Umbilical cord (tissue), 2 donors: Measurements from ENCODE around the gene RPS6KA2. TPM values are rescaled to one million over a fixed set of nuclear protein-coding genes. Genes with fewer than 3 reads are reported as not detected.
A peak's percentile ranks its signal among the peaks of the same experiment; 100 is the strongest.
"Not testable (repeated sequence)": the region's sequence is repeated elsewhere in the genome, so short reads cannot be mapped to it uniquely, and the experiment has no call there.

Experiments
- DNase-seq: peaks from one replicate; pipeline ENCODE4 v3.0.0-alpha.2; 2015; ENCODE audit warnings: low spot score
- total RNA-seq: library from RNA; depleted of rRNA; stranded (reverse); fragments of >200 nt; gene quantifications from one replicate; pipeline ENCODE4 v1.2.3, GENCODE V29; 2014; ENCODE audit warnings: low replicate concordance; ENCODE audit not compliant: insufficient read depth

RPS6KA2 gene
- total RNA-seq, 1 donor from 2014 or later = 10.1 TPM

- no peak for DNase-seq
These were observed 8.2 kb upstream of the RPS6KA2 start for GRCh38 chr6:166635013-166635970.

- DNase-seq = not testable (repeated sequence)
These were observed 7.5 kb upstream of the RPS6KA2 start for GRCh38 chr6:166634581-166634980.

DNA sequence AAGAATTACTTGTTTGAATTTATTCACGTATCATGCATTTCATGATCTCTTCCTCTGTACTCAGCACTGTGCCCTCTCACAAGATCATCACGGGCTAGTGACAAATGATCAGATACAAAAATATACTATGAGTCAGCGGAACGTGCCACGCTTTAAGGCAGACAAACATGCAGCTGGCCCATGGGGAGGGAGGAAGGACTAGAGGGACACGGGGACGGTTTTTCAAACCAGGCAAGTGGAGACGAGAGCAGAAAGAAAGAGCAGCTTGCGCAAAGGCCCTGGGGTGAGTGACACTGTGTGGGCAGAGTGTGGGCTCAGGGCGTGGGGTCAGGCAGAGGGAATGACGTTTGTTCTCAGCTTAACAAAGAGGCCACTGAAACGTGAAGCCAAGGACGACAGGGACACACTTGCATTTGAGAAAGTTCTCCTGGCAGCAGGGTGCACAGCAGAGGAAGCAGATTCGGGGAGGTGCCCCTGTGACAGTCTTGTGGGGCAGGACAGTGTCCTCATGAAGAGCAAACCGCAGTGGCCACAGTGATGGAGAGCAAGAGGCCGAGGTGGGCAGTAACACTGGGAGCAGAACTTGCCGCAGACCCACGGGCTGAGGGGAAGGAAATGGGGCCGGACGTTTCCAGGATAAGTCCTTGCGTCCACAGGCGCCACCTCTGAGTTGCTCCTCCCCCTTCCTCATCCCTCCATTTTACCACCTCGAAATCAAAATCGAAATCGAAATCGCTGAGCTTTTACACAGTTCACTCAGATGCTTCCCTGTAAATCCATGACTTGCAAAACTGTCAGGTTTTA, 6.9 kb upstream of the RPS6KA2 start:
- no peak for DNase-seq

- no peak for DNase-seq
These were observed 5.7 kb upstream of the RPS6KA2 start for GRCh38 chr6:166632731-166633130.

DNA sequence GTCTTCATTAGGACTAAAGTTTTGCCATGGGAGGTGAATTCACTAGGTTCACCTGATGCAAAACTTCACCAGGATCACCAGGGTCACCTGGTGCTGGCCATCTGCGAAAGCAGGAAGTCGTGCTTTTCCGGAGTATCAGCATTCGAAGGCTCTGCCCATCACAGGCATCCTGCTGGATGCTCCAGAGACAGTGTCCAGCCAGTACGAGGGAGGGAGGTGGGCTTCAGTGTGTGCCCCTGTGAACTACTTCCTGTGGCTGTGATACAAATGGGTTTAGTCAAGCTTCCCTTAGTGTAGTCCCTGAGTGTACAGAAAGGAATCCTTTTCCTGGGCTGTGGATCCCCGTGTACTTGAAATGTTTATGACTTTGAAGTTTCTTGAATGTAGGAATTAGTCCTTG, 3.4 kb upstream of the RPS6KA2 start:
- DNase-seq = no peak

- DNase-seq = no peak
These were observed 2.6 kb upstream of the RPS6KA2 start for GRCh38 chr6:166629628-166630027.

- DNase-seq = peak; percentile 80
These were observed 1.1 kb upstream of the RPS6KA2 start for GRCh38 chr6:166627875-166628801.

GRCh38 chr6:166626177-166627032, 646 bp downstream of the RPS6KA2 start:
- DNase-seq = no peak

GRCh38 chr6:166625356-166625755, 1.7 kb downstream of the RPS6KA2 start:
- no peak for DNase-seq

- peak; percentile 41 for DNase-seq
These were observed 2.8 kb downstream of the RPS6KA2 start for GRCh38 chr6:166624275-166624674.

GRCh38 chr6:166623318-166623717, 3.7 kb downstream of the RPS6KA2 start:
- no peak for DNase-seq

DNA sequence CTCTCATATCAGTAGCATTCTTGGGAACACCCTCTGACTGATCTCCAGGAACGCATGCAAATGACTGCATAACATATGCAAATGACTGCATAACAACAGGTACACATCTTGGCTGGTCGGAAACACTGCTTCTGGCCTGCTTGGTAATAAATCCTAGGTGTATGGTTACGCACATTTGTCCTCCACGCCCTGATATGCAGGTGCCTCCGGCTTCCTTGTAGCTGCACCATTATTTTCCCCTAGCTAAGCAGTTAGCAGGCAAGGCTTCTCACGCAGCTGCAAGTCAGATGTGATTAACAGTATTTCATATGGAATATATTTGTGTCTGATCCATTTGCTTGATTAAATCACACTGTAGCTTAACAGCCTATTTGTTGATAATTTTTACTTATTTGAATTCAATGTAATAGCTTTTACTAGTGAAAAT, 5.9 kb downstream of the RPS6KA2 start:
- no peak for DNase-seq

DNA sequence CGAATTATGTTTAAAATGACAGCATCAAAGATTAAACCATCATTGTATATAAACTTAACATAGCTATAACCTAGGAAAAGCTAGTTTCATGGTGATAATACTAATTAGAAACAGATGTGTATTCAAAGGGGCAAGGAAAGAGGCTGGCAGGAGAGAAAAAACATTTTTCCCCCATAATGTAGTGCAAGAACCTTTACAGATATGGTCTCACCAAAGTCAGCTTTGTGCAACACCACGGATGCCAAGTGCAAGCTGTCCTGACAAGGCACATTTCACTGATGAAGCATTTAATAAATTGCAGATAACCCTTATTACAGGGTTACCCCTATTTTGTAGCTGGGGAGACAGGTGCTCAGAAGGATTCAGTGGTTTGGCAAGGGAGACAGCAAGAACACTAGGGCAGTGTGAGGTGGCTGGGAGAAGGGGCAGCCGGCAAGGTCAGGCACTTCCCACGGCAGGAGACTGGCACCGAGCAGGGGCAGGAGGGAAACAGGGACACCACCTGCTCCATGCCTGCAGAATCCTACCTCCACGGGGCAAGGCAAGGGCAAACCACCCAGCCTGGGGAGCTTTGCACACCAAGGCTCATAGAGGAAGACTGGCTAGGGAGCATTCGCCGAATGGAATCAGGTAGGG, 6.5 kb downstream of the RPS6KA2 start:
- no peak for DNase-seq

DNA sequence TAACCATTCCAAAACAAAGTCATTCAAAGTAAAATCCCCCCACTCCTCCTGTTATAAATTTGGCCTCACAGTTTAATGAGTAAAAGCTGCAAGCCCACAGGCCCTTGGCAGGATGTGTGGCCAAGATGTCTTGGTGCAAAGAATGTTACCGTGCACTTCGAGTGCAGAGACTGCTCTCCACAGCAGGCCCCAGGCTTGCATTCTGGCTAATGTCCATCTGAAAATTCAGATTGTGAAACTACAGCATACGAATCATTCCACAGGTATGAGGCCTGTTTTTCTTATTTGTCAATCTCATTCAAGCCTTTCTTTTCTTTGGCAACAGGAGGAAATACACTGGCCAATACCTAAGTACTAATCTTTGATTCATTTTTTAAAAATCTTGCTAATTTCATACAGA, 7.1 kb downstream of the RPS6KA2 start:
- peak; percentile 88 for DNase-seq

DNA sequence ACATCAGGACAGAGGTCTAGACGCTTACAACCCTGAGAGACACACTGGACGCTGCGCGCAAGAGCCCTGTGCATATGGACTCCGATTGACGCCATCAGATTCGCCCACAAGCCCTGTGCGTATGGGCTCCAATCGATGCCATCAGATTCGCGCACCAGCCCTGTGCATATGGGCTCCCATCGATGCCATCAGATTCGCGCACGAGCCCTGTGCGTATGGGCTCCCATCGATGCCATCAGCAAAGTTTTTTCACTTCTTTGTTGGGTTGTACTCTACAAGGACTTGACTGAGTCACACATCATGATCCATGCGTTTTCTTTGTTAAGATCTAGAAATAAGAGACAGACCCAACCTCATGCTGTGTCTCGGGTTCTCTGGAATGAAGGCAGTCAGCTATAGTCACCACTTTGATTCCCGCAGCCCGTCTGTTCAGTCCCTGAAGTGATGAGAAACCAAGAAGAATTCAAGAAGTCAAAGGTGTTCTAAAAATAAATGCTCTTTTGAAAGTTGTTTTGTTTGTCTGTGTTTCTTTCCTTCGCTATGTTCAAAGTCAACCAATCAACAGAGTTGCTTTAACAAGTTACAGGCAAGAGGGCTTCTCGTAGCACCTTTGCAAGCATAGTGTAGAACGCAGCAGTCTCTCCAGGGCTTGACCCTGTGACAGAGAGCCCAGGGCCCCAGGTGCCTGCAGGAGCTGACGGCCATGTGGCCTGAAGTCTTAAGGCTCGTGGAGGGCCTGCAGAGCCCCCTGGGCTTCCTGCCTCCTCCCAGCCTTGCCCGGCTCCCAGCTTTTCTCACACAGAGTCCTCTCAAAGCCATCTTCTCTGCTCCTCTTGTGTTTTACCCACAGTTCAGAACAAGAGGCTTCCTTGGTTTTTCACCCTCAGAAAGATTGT, 7.9 kb downstream of the RPS6KA2 start:
- DNase-seq = no peak

DNA sequence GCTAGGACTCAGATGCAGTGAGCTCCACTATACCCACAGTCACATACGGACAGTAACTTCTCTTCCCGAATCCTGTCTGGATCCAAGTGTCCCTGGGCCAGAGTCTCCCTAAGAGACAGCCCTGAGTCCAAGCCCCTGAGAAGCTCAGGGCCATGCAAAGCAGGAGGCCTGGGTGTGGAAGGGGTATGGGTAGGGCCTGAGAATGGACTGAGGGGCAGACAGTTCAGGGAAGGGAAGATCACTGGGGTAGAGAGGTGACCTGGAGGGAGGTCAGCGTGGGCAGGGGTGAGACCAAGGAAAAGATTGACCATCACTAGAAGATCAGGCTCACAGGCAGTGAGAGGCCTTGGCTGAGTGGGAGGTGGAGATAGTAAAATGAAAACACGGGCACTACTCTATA, 8.8 kb downstream of the RPS6KA2 start:
- DNase-seq = no peak

DNA sequence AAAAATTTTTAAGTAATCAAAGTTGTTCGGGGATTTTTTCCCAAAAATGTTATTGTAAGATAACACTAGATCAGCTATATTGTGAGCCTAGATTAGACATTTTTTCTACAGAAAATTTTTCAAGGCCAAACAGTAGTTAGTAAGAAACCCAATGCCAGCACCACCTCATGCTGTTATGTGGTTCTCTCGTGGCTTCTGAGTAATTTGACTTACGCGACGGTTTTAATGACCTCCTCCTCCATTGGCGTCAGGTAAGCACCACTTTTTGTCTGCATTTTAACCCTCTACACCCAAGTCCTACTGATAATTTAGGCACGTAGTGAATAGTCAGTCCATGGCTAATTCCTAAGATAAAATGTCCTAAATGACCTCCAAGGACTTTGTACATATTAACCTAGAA, 9.7 kb downstream of the RPS6KA2 start:
- no peak for DNase-seq

GRCh38 chr6:166616261-166617238, 10.5 kb downstream of the RPS6KA2 start:
- no peak for DNase-seq
